ENCODE measurements around the gene RBM15. TPM values are rescaled to one million over a fixed set of nuclear protein-coding genes. Genes with fewer than 3 reads are reported as not detected.

RBM15 gene
- total and polyA plus RNA-seq, 2 experiments from 2014 or later, result 8.5 to 73.4 TPM

DNA sequence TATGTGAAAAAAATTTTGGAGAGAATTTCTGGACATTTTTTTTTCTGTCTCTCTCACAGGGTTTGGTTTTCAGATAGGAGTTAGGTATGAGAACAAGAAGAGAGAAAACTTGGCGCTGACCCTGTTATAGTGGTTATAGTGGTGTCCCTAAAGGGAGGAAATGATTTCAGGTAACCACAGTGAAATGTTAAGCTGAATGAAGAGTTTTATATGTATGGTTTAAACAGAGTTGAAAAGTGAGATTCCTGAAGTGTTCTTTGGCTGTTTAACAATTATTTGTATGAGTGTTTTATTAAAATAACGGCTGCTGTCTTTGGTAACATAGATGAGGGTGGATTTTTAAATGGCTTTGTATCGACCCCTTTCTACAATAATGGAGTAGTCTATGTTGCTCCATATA lies 6.3 kb downstream of the RBM15 start:
- no peaks in the 10 kb centered on the region for H3K27me3 ChIP-seq
- TF ChIP-seq, protein P1, sequence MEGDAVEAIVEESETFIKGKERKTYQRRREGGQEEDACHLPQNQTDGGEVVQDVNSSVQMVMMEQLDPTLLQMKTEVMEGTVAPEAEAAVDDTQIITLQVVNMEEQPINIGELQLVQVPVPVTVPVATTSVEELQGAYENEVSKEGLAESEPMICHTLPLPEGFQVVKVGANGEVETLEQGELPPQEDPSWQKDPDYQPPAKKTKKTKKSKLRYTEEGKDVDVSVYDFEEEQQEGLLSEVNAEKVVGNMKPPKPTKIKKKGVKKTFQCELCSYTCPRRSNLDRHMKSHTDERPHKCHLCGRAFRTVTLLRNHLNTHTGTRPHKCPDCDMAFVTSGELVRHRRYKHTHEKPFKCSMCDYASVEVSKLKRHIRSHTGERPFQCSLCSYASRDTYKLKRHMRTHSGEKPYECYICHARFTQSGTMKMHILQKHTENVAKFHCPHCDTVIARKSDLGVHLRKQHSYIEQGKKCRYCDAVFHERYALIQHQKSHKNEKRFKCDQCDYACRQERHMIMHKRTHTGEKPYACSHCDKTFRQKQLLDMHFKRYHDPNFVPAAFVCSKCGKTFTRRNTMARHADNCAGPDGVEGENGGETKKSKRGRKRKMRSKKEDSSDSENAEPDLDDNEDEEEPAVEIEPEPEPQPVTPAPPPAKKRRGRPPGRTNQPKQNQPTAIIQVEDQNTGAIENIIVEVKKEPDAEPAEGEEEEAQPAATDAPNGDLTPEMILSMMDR (IDR thresholded peaks at IDR 0.05; ENCODE audit: low read depth, low read length), result no peak
- H3K4me1 ChIP-seq (ENCODE audit: low read depth), result peaks cover 45% of the 10 kb centered on the region
- H3K27ac ChIP-seq, result no peak overlapping the region
- no peaks in the 10 kb centered on the region for H3K9me3 ChIP-seq (ENCODE audit: low read depth)
- no peak for DNase-seq (ENCODE audit: low read depth in 1 of 2, low spot score in 1 of 2)
- no peak overlapping the region for H3K4me3 ChIP-seq
- H3K36me3 ChIP-seq, result peaks cover 21% of the 10 kb centered on the region

DNA sequence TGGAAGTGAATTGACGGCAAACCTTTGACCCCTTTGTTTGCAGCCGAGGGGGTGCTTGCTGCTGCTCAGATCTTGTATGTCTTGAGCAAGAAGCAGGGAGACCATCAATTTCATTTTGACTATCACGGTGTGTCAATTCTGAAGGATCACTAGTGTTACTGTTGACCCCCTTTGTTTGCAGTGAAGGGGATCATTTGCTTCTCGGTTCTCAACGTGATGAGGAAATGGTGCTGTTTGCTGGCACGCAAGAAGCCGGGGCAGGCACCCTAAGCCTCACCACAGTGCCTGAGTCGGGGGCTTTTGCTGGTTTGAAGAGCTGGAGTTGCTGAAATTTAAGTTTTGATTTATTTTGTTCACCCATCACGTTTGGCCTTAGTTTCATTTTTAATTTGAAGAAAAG lies 7.5 kb downstream of the RBM15 start:
- TF ChIP-seq, protein P1 (IDR thresholded peaks at IDR 0.05; ENCODE audit: low read depth, low read length), result no peak

DNA sequence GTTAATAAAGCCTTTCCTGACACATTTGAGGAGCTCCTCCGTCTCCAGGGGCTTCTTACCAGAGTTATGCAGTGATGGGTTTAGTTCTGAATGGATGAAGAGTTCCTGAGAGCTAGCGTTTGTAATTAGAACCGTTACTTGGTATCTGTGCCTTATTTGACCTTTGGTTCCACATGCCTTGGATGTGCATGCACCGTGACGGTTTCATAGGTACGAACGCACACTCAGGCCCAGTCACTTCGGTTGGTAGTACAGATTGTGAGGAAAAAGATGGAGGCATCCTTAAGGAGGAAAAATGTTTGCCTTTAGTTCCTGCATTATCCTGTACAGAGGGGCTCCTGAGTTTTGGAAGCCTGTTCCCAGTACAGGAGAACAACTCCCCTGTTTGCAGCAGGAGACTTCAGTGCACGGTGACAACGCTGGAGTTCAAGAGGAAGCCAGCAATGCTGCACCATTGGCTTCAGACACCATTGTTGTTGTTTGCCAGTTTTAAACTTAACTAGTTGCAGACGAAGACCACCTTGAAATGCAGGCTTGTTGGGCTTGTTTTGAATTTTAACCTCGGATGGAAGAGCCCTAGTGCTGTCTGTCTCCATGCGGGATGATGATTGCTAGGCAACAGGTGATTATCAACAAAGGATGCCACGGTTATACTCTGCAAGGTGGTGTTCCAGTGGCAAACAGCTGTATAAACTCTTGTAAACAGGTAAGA lies 8.2 kb downstream of the RBM15 start:
- H3K4me3 ChIP-seq, result no peak overlapping the region
- H3K36me3 ChIP-seq, result peaks cover 16% of the 10 kb centered on the region
- H3K9me3 ChIP-seq (ENCODE audit: low read depth), result no peaks in the 10 kb centered on the region
- peak overlapping the region; percentile 37 for H3K27ac ChIP-seq
- no peaks in the 10 kb centered on the region for H3K27me3 ChIP-seq
- DNase-seq (ENCODE audit: low read depth in 1 of 2, low spot score in 1 of 2), result no peak
- TF ChIP-seq, protein P1 (IDR thresholded peaks at IDR 0.05; ENCODE audit: low read depth, low read length), result no peak
- H3K4me1 ChIP-seq (ENCODE audit: low read depth), result peaks cover 33% of the 10 kb centered on the region

More for the DNA sequence above, 7.5 kb downstream of the RBM15 start:
- Histone ChIP-seq H3K4me1 (ENCODE audit: low read depth) (peaks cover 40% of the 10 kb centered on the region), H3K36me3 (peaks cover 18% of the 10 kb centered on the region), H3K27ac (peak overlapping the region; percentile 37), H3K9me3 (ENCODE audit: low read depth) (no peaks in the 10 kb centered on the region), H3K27me3 (no peaks in the 10 kb centered on the region), H3K4me3 (no peak overlapping the region)
- no peak for DNase-seq (ENCODE audit: low read depth in 1 of 2, low spot score in 1 of 2)

DNA sequence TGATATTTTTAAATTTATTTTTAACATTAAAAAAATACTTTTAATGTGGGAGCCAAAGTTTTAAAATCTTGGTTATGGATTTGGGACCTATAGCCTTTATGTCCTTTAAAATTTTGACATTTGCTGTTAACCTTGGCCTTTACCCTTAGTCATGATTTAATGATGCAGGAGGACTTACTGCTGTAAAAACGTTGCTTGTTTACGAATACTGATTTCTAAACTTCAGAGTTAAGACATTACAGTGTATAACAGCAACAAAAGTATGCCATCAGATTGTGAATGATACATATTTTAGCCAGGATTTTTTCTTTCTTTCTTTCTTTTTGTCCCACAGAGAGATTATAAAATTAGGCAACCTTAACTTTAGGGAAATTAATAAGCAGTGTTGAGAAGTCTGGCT lies 8.9 kb downstream of the RBM15 start:
- H3K36me3 ChIP-seq, result peaks cover 17% of the 10 kb centered on the region
- no peak overlapping the region for H3K4me3 ChIP-seq
- no peaks in the 10 kb centered on the region for H3K27me3 ChIP-seq
- peaks cover 27% of the 10 kb centered on the region for H3K4me1 ChIP-seq (ENCODE audit: low read depth)
- H3K9me3 ChIP-seq (ENCODE audit: low read depth), result no peaks in the 10 kb centered on the region
- H3K27ac ChIP-seq, result no peak overlapping the region
- no peak for DNase-seq (ENCODE audit: low read depth in 1 of 2, low spot score in 1 of 2)
- TF ChIP-seq, protein P1 (IDR thresholded peaks at IDR 0.05; ENCODE audit: low read depth, low read length), result no peak

DNA sequence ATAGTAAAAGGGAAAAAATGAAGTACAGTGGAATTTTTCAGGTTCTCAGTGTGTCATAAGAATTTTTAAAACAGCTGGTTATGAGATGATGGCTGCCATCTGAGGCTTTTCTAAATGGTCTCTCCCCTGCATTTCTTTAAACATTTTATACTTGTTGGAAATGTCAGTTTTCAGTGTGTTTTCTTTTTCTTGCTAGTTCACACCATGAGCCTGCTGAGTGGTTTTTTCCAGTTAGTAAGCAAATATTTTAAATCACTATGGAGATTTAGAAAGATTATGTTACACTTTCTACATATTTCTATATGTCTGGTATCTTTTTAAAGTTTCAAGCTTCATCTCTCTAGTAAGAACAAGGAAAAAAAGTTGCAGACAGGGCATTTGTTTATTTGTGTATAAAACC lies 9.6 kb downstream of the RBM15 start:
- H3K27me3 ChIP-seq, result no peaks in the 10 kb centered on the region
- DNase-seq (ENCODE audit: low read depth in 1 of 2, low spot score in 1 of 2), result peak in 1 of 2 donors; percentile 18
- H3K36me3 ChIP-seq, result peaks cover 15% of the 10 kb centered on the region
- H3K9me3 ChIP-seq (ENCODE audit: low read depth), result no peaks in the 10 kb centered on the region
- H3K27ac ChIP-seq, result no peak overlapping the region
- peaks cover 20% of the 10 kb centered on the region for H3K4me1 ChIP-seq (ENCODE audit: low read depth)
- H3K4me3 ChIP-seq, result no peak overlapping the region
- TF ChIP-seq, protein P1 (IDR thresholded peaks at IDR 0.05; ENCODE audit: low read depth, low read length), result no peak
